Stimulated activated CD4-positive, alpha-beta T cell treated with anti-CD3 and anti-CD28 coated beads, Interleukin-2, amount 100 ng/mL, for 24 hours (primary cell): ENCODE results near the gene HOXA3.

Experiments used
- DNase-seq, 2 donors: peaks; one replicate each; pipeline ENCODE4 v3.0.0-alpha.2; 2020

Gene HOXA3

DNA sequence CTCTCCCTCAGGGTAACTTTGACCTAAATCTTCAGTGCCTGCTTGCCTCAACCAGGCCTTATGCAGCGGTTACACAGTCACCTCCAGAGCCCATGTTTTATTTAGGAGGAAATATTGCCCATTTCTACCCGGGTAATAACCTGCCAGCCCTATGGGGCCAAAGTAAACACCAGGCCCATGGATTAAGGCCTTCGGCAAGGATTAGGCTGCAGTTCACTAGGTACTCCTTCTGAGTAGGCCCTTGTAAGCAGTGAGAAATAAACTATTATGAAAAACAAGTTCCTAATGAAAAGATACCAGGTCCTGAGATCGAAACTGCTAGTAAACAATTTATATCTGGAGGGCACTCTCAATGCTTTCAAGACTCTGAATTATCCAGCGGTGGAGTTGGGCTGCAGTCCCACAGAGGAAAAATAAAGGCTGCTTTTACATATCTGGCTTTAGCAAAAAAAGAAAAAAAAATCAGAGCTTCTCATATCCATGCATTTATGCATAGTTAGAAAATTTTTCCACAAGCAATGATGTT lies 25.5 kb upstream of the HOXA3 start:
- DNase-seq = no peak

GRCh38 chr7:27176962-27177794 lies 24.8 kb upstream of the HOXA3 start:
- DNase-seq = no peak

- DNase-seq = no peak
These were observed 24.1 kb upstream of the HOXA3 start for GRCh38 chr7:27176524-27176845.

- no peak for DNase-seq
These were observed 23.5 kb upstream of the HOXA3 start for GRCh38 chr7:27175626-27176523.

DNA sequence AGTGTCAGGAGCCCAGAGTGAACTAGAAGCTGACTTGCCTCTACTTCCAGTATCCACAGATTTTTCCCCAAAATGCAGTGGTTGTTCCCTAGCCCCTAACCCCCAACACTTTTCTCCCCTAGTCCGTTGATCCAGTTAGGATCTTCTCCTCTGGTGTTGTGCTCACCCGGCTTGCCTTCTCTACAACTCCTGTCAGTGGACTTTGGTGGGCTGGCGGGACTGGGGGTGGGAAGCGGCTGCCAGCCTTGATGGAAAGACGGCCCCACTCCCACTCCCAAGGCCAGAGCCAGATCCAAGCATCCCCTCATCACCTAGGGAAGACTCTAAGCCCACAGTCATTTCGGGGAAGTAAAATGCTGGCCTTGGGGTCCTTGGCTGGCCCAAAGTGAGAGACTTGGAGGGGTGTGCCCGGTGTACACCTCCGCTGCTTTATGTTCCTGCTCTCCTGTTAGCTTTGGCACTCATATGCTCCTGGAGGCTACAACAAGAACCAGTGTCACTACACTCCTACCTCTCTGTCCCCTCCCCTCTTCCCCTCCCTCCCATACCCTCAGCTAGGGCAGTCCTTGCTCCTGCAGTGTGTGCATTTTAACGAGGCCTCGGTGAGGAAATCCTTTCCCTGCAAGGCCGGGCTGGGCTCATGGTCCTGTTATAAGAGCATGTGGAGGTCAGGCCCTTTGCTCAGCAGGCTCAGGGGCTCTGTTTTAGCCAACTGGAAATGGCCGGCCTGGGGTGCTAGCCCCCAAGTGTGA lies 22.7 kb upstream of the HOXA3 start:
- DNase-seq = no peak

DNA sequence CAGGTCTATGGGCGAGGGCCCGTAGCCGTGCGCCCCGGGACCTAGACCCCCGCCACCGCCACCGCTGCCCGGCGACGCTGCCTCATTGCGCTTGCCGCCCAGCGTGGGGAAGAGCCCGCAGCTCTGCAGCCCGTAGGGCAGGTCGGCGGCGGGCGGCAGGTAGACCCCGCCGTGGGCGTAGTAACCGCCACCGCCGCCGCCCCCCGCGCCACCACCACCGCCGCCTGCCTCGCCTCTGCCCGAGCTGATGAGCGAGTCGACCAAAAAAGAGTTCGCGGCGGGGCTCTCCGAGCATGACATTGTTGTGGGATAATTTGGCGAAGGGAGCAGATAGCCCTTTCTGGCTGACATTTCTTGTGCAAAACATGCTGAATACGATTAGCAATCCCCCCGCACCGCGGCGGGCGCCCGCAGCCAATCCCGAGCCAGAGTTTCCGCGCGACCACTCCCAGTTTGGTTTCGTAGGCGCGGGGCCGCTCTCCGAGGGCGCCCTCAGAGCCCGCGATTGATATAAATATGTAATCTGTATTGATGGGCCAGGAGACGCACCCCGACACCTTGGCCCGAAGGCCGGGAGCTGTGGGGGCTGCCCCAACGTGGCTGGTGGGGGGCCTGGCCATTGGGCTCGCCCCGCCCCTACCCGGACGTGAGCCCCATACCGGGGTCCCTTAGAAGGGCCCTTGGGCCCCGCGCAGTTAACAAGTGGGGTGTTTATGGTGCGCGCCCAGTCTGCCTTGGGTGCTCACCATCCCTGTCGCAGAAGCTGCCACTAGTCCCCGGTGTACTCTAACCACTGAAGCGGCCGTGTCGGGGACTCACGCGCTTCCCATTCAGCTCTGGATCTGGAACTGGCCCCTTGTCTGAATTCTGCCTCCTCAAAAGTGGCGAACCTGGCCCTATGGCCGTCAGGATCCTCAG lies 21.8 kb upstream of the HOXA3 start, which contains the start of gene HOXA10:
Gene HOXA10 (minus strand): TSS at position 365 of the 918 bp plus-strand sequence. CDS start 14 bp downstream, at position 351.
- DNase-seq = no peak

- DNase-seq = no peak
These were observed 21.1 kb upstream of the HOXA3 start for GRCh38 chr7:27173511-27173955.

- DNase-seq = no peak
These were observed 20.6 kb upstream of the HOXA3 start for GRCh38 chr7:27172823-27173510.

GRCh38 chr7:27172315-27172774 lies 20.0 kb upstream of the HOXA3 start:
- no peak for DNase-seq

GRCh38 chr7:27171637-27172314 lies 19.4 kb upstream of the HOXA3 start:
- no peak for DNase-seq

DNA sequence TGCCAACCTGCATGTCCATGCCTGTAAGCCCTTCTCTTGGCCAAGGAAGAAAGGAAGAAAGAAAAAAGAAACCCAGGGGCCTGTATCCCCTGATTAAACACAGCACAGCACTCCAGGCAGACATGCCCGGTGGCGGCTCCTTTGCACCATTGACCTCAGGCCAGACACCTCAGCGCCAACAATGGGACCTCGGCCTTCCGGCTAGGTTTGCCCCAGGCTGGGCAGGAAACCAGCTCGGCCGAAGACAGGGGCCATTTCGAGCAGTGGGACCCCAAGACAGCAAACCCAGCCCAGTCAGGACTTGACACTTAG lies 18.9 kb upstream of the HOXA3 start:
- no peak for DNase-seq

DNA sequence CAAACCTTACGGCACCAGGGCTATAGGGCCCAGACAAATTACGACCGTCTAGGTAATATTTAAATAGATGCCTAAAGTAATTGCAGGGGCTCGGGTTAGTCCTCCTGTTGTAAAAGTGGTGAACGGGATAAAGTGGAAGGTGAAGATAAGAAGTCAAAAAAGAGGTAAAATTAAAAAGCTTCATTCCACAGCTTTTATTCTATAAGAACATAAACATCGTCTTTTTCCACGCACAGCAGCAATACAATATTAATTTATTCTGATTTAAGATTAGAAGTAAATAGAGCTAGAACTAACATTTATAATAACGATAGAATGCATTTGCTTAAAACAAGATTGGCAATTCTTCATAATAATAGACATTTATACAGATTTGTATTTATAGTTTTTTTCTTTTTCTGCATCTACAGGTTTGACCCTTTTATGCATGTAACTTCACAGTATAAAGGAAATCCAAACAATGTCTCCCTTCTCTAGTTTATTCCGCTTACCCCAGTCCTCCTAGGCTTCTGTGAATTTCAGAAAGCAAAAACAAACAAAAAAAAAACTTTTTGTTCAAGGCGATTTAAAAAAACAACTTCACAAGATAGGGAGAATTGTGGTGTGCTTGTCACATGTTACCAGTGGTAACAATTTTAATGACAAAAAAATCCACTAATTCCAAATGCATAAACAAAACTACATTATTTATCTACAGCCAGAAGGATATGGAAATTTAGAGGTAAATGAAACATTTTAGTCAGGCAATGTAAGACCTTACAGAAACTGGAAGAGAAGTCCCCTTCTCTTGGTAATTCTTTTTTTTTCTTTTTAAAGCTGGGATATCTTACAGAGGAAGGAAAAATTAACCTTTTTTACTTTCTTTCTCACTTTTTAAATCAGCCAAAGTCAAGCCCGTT lies 18.3 kb upstream of the HOXA3 start:
- no peak for DNase-seq

DNA sequence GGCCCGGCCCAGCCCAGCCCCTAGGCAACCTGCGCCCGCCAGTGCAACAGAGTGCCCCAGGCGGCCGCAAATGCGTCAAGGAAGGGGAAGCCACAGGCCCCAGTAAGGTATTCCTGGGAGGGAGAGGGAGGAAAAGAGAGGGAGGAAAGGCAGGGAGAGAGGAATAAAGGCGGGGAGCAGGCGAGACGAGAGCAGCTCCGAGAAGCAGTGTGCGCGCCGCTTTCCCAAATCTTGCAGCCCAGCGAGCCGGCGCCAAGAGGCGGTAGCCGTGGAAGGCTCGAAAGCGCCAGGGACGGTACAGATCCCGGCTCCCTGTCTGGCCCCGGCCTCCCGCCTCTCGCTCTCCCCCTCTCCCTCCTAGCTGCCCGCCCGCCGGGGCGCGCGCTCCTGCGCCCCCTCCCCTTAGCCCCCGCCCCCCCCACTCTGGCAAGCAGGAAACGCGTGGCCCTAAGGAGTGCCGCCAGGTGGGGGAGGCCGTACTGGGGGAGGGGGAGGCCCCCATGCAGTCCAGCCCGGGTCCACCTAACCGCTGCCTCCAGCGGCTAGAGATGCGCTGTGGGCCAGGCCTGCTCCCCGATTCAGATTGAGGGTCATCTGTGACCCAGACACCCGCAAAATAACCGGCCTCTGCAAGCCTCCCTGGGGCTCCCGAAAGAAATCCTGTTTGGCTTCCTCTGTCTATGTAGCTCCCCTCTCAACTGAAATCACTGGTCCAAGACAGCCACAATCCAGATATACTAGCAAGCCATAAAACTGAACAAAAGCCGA lies 17.5 kb upstream of the HOXA3 start:
- DNase-seq = no peak

DNA sequence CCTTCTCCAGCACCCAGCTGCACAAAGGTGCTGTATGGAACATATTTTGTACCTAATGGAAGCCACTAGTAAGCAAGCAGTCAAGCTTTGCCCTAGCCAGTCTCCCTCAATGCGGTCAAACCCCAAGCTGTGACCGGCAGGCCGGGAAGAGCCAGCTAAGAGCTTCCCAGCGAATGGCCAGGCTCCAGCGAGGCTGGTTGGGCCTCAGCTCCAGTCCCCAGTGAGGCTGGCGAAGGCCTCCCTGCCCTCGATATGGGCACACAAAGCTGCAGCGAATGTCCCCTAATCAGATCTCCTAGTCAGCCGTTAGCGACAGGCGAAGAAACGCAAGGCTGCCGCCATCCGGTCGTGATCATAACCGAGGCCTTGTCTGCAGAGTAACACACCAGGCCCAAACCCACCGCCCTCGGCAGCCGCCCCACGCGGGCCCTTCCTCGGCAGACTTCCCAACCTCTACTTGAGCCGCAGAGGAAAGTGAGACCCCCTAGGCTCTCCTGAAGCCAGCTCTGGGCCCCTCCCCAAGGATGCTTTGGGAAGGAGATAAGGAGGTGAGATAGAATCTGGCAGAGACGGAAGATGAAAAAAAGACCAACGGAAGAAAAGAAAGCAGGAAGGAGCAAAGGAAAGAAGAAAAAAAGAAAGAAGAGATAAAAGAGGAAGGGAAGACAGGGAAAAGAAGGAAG lies 16.0 kb upstream of the HOXA3 start:
- peak in 1 of 2 donors; percentile 37 for DNase-seq

DNA sequence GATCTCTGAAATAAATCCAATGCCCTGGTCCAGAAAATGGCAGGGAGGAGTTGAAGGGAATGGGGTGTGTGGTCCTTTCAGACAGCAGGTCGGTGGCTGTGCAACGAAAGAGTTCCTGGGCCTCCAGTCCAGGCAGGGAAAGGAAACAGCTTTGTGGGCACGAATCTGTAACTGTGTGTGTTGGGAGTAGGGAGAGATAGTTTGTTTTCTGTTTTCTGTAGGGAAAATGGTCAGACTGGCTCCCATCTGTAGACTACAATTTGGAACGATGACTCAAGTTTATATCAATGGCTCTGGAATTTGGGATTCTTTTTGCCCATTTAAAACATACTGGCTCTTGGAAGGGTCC lies 15.5 kb upstream of the HOXA3 start:
- DNase-seq = no peak

DNA sequence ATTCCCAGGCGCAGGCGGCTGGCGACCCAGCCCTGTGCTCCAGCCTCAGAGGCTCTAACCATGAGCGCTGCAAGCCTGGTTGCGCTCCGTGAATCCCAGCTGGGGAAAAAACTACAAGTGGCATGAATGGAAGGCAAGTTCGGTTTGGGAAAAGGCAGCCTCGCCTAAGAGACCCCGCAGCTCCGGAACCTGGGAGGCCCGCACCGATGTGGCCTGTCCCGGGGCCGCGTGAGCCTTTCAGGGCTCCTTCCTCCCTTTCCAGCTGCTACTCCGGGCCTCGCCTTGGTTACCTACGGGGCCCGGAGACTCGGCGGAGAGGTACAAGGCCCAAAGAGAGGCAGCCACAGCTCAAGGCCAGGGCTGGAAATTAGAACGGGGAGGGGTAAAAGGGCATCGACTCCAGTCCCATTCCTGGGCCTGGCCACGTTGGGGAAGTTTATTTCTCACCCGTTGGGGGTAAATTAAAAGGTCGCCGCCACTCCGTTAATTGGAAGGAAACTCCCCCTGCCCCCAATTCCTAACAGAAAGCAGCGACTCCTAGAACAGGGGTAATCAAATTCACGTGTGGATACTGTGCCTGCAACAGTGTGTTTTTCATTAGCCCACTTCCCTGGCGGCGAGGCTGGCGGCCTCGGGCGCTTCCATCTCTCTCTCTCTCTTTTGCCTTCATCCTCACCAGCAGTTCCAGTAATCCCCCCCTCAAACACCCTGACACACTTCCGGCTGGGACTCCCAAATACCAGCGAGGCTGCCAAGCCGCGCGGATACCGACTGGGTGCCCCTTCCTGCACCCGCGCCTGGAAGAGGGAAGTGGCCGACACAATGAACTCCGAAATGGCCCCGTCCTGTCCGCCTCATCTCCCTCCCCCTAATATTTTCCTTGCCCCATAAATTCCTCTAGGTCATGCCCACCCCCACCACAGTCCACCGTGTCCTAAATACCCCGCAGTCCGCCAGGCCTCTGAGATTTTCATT lies 14.4 kb upstream of the HOXA3 start:
- DNase-seq = no peak

GRCh38 chr7:27165996-27166530 lies 13.7 kb upstream of the HOXA3 start:
- no peak for DNase-seq
